Naive thymus-derived CD8-positive, alpha-beta T cell (primary cell): Measurements from ENCODE around the gene OR6V1. TPM values are rescaled to one million over a fixed set of nuclear protein-coding genes. Genes with fewer than 3 reads are reported as not detected.
"Not testable (repeated sequence)": the region's sequence is repeated elsewhere in the genome, so short reads cannot be mapped to it uniquely, and the experiment has no call there.

ENCODE experiments used
- ATAC-seq, 2 donors: fragments of 150-1000 bp; cut with Tn5 transposase in 1 of 2; sonication (Bioruptor Pico), chemical (Tn5 transposase) in 1 of 2; 1 replicate in 1 of 2; 2 replicates in 1 of 2; pipeline ENCODE4 v1.10.0; 2021; ENCODE audit warnings: mild to moderate bottlenecking in 2 of 2, moderate library complexity in 2 of 2
- POLR2A ChIA-PET: fragments of 350-600 bp; sonication (Branson Sonifier 250); formaldehyde crosslinking; loops from one replicate; lab custom pipeline; 2021; ENCODE audit warnings: antibody characterized with exemption; lab: Charles Lee
- DNase-seq, 10 donors: peaks; one replicate each; pipeline versions ENCODE4 v3.0.0 to v3.0.0-alpha.2; 2020 to 2022
- H3K27ac Mint-ChIP-seq, 10 donors: one replicate each; pipeline ENCODE4 v1.8.0; 2020 to 2022; ENCODE audit warnings: mild to moderate bottlenecking in 10 of 10, mixed read lengths in 10 of 10, moderate library complexity in 4 of 10, inconsistent platforms in 1 of 10
- H3K27me3 Mint-ChIP-seq, 5 donors: one replicate each; pipeline ENCODE4 v1.8.0; 2021 to 2022; ENCODE audit warnings: mixed read lengths in 5 of 5
- H3K36me3 Mint-ChIP-seq, 3 donors: one replicate each; pipeline ENCODE4 v1.8.0; 2020 to 2022; ENCODE audit warnings: mixed read lengths in 3 of 3, mild to moderate bottlenecking in 2 of 3, inconsistent platforms in 1 of 3
- H3K4me1 Mint-ChIP-seq, 4 donors: one replicate each; pipeline ENCODE4 v1.8.0; 2021 to 2022; ENCODE audit warnings: mixed read lengths in 4 of 4
- H3K4me3 Mint-ChIP-seq, 10 donors: one replicate each; pipeline ENCODE4 v1.8.0; 2020 to 2022; ENCODE audit warnings: mild to moderate bottlenecking in 10 of 10, mixed read lengths in 10 of 10, moderate library complexity in 6 of 10, inconsistent platforms in 1 of 10
- H3K9me3 Mint-ChIP-seq, 9 donors: one replicate each; pipeline ENCODE4 v1.8.0; 2020 to 2022; ENCODE audit warnings: mixed read lengths in 9 of 9, mild to moderate bottlenecking in 3 of 9, inconsistent platforms in 1 of 9, moderate library complexity in 1 of 9
- polyA plus RNA-seq, 3 donors: library from polyadenylated mRNA; unstranded; fragments of 300-500 nt; fragmentation: Illumina TruSeq; gene quantifications; one replicate each; pipeline ENCODE4 v1.2.3, GENCODE V29; 2021
- total RNA-seq, 8 experiments: library from RNA in 2 of 8; stranded (reverse) in 2 of 8; gene quantifications; one replicate each; pipeline ENCODE4 v1.2.3 and lab custom pipeline; 2021 to 2026

OR6V1 gene
- total and polyA plus RNA-seq, 5 experiments from 2014 or later = not detected

DNA sequence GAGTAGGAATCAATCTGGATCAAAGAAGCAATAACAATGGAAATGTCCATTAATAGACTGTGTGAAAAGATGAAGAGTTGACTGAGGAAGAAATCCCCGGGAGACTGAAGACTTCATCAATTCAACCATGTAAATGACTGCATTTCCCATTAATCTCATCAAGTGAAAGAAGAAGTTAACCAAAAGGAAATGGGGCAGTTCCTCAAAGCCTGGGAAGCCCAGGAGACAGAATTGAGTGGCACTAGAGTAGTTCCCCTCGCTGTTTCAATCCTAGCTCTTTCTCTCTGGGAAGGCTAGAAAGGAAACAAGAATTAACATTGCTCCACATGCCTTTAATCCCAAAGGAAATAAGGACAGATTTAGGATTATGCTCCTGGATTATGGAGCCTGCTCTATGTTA, 4.8 kb upstream of the OR6V1 start:
- POLR2A ChIA-PET = no interaction called here
- Mint-ChIP-seq H3K27me3 (peaks cover 2 to 13% (median 3%) of the 10 kb centered on the region in 5 donors), H3K36me3 (no peaks in the 10 kb centered on the region), H3K9me3 (no peaks in the 10 kb centered on the region), H3K27ac (no peak overlapping the region), H3K4me3 (no peak overlapping the region), H3K4me1 (peaks cover 0 to 24% (median 0%) of the 10 kb centered on the region in 4 donors)
- DNase-seq (no peak), ATAC-seq (no peak)

DNA sequence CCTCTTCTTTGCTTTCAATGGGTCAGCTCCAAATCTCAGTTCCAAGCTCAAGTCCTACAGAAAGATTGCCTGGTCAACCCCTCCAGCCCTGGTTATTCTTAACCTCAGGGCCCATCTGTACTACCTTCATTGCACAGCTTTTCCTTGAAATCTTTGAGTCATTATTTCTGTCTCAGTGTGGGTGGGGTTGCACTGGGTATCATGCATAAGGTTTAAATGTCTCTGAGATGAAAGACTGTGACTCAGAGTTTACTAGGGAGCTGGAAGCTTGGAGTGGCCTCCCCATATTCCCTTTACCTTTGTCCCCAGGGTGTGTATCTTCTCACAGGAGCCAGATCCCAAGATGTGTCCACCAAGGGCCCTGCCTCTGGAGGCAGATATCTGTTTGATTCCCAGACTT, 3.3 kb upstream of the OR6V1 start:
- H3K27me3 Mint-ChIP-seq = peaks cover 0 to 16% (median 2%) of the 10 kb centered on the region in 5 donors
- H3K4me1 Mint-ChIP-seq = peaks cover 0 to 24% (median 0%) of the 10 kb centered on the region in 4 donors
- POLR2A ChIA-PET = no interaction called here
- H3K4me3 Mint-ChIP-seq = no peak overlapping the region
- H3K9me3 Mint-ChIP-seq = no peaks in the 10 kb centered on the region
- H3K36me3 Mint-ChIP-seq = no peaks in the 10 kb centered on the region
- H3K27ac Mint-ChIP-seq = no peak overlapping the region
- ATAC-seq (no peak), DNase-seq (no peak)

DNA sequence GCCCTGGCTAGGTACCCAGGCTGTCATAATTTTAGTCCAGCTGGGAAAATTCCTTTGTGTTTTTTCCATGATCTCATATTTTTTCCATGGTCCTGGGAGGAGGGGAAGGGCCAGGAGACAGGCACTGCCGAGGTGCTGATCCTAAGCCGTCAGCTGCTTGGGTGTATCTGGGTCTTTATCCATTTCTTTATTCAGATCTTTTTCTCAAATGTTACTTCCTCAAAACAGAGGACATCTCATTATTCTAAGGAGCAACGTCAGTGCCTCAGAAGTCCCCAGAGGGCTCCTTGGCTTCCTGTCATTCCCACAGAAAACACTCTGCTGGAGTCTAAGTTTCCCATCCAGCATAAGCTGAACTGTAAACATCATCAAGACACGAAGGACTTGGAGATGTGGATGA, 2.8 kb upstream of the OR6V1 start:
- Mint-ChIP-seq H3K4me1 (peaks cover 0 to 24% (median 0%) of the 10 kb centered on the region in 4 donors), H3K4me3 (no peak overlapping the region), H3K27me3 (peaks cover 0 to 16% (median 2%) of the 10 kb centered on the region in 5 donors), H3K9me3 (no peaks in the 10 kb centered on the region), H3K27ac (no peak overlapping the region), H3K36me3 (no peaks in the 10 kb centered on the region)
- no peak for ATAC-seq
- POLR2A ChIA-PET = no interaction called here
- DNase-seq = no peak

DNA sequence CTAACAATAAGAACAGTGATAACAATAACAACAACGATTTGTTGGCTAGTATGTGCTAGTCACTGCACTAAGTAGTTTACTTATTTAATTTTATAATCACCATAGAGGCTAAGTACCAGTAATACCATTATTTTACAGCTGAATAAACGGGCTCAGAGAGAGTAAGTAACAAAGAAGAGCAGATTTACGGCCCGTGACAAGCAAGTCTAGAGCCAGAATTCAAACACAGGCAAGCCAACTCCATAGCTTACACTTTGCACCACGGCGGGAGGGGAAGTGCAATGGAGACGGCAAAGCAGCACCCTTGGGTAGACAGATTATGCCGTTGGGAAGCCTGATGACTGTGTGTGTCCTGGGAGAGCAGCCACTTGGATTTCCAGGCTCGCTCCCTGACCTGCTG, 1.2 kb upstream of the OR6V1 start:
- H3K9me3 Mint-ChIP-seq = no peaks in the 10 kb centered on the region
- H3K27ac Mint-ChIP-seq = no peak overlapping the region
- no peak overlapping the region for H3K4me3 Mint-ChIP-seq

DNA sequence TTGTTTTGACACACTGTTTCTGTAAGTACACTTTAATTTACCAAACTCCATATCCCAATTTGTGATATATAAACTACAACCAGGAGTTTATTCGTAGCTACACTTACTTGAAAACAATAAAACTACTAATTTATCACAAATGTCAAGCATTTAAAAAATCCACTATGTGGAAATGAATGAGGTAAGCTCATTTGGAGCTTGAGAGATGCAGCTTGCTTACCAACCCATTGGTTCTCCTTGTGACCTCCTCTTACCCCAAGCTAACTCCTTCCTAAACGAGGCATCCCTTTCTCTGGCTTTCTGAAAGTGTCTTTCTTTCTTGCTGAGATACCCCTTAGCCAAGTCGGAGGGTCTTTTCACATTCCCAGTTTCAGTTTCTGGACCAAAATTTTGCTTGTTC, 2.5 kb downstream of the OR6V1 start:
- H3K27me3 Mint-ChIP-seq = peaks cover 0 to 16% (median 3%) of the 10 kb centered on the region in 5 donors
- no peaks in the 10 kb centered on the region for H3K36me3 Mint-ChIP-seq
- H3K9me3 Mint-ChIP-seq = no peaks in the 10 kb centered on the region
- ATAC-seq (no peak), DNase-seq (no peak)
- peaks cover 0 to 5% (median 0%) of the 10 kb centered on the region in 4 donors for H3K4me1 Mint-ChIP-seq
- no peak overlapping the region for H3K27ac Mint-ChIP-seq
- H3K4me3 Mint-ChIP-seq = no peak overlapping the region
- POLR2A ChIA-PET = no interaction called here

More for the DNA sequence above, 1.2 kb upstream of the OR6V1 start:
- Mint-ChIP-seq H3K36me3 (no peaks in the 10 kb centered on the region), H3K27me3 (peaks cover 0 to 16% (median 1%) of the 10 kb centered on the region in 5 donors), H3K4me1 (peaks cover 0 to 24% (median 0%) of the 10 kb centered on the region in 4 donors)
- ATAC-seq (no peak), DNase-seq (no peak)
- POLR2A ChIA-PET = no interaction called here

DNA sequence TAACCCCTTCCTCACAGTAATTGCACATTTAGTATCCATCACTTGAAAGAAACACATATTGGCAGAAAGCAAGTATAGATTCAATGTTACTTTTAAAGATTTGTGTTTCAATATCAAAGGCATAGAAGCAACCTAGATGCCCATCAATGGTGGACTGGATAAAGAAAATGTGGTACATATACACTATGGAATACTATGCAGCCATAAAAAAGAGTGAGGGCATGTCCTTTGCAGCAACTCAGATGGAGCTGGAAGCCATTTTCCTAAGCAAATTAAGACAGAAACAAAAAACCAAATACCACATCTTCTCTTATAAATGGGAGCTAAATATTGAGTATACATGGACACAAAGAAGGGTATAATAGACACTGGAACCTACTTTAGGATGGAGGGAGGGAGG, 3.6 kb downstream of the OR6V1 start:
- no peaks in the 10 kb centered on the region for H3K9me3 Mint-ChIP-seq
- no peak overlapping the region for H3K27ac Mint-ChIP-seq
- peaks cover 0 to 1% (median 0%) of the 10 kb centered on the region in 4 donors for H3K4me1 Mint-ChIP-seq
- no peaks in the 10 kb centered on the region for H3K36me3 Mint-ChIP-seq
- ATAC-seq = no peak
- POLR2A ChIA-PET = no interaction called here
- H3K27me3 Mint-ChIP-seq = peaks cover 0 to 16% (median 3%) of the 10 kb centered on the region in 5 donors
- no peak overlapping the region for H3K4me3 Mint-ChIP-seq
- DNase-seq = no peak

DNA sequence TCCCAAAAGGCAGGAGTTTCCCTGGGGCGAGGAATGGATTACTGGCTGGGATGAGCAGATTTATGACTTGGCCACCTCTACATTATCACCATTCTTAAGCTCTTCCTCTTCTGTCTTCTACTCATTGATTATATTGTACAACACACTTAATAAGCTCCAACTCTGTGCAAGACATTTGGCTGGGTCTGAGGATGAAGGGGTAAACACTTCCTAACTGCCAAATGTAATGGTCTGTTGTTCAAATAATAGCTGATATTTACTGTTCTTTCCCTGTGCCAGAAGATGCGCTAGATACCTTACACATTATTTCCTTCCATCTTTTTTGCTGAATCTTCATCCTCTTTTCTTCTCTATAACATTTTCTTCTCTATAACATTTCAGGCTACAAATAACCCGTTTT, 11.6 kb downstream of the OR6V1 start:
- POLR2A ChIA-PET = no interaction called here
- Mint-ChIP-seq H3K9me3 (no peaks in the 10 kb centered on the region), H3K36me3 (no peaks in the 10 kb centered on the region), H3K27me3 (peaks cover 0 to 12% (median 2%) of the 10 kb centered on the region in 5 donors), H3K4me1 (no peaks in the 10 kb centered on the region), H3K27ac (no peak overlapping the region), H3K4me3 (no peak overlapping the region)
- DNase-seq (no peak), ATAC-seq (no peak)

DNA sequence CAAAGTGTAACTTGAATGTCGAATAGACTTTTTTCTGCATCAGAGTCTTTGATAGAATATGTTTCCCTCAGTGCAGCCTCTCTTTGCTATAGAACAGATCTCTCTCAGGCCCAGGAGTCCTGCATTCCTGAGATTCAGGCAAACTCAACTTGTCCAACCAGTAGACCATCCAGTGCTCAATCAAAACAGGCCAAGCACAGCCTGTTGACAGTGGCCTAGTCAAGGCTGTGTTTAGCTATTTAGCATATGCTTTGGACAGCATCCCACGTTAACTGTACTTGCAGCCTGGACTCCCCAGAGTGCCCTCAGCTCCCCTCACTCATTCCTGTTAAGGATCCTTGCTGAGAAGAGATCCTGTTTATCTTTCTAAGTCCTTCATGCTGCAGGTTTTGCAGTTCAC, 16.3 kb downstream of the OR6V1 start:
- Mint-ChIP-seq H3K27me3 (peaks cover 2 to 17% (median 14%) of the 10 kb centered on the region in 5 donors), H3K4me1 (no peaks in the 10 kb centered on the region), H3K9me3 (peaks cover 0 to 2% (median 0%) of the 10 kb centered on the region in 9 donors), H3K27ac (no peak overlapping the region), H3K36me3 (no peaks in the 10 kb centered on the region), H3K4me3 (no peak overlapping the region)
- ATAC-seq (no peak), DNase-seq (no peak)
- POLR2A ChIA-PET = no interaction called here

DNA sequence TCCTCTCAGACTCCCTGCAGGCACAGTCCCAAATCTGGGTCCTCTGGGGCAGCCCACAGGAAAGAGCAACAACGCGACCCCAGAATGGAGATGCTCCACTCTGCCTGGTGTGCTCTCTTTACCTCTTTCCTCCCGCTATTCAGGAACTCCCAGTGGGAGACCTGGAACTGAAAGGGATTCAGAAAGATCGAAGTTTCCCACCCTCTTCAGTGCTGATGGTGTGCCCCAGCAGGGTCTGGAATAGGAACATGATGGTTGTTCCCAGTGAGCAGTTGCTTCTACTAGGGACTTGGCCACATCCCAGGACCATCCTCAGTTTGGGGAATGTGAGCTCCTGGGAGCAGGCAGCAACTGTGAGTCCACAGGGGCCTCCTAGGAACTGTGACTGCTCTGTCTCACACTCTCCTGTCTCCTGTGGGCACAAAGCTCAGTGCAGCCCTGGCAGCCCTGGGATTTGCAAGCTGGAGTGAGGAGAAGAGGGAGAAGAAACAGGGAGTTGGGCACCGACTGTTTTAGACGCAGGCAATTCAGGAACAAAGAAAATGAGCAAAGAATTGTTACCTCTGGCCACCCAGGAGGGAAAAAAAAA, 17.9 kb downstream of the OR6V1 start:
- no peak for ATAC-seq
- Mint-ChIP-seq H3K9me3 (peaks cover 0 to 2% (median 0%) of the 10 kb centered on the region in 9 donors), H3K27me3 (peaks cover 4 to 26% (median 15%) of the 10 kb centered on the region in 5 donors)

DNA sequence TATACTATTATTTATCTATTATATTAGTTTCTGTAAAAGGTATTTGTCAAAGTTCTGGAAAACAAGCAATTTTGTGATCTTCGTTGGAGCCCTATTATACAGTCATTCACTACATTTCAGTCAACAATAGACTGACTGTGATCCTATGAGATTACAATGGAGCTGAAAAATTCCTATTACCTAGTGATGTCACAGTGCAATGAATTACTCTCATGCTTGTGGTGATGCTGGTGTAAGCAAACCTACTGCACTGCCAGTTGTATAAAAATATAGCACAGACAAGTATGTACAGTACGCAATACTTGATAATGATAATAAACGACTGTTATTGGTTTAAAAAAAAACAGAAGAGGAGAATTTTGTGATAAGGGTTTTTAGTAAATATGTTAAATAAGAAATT, 21.4 kb downstream of the OR6V1 start:
- peaks cover 0 to 7% (median 0%) of the 10 kb centered on the region in 9 donors for H3K9me3 Mint-ChIP-seq
- H3K27ac Mint-ChIP-seq = no peak overlapping the region
- POLR2A ChIA-PET = no interaction called here
- H3K27me3 Mint-ChIP-seq = peaks cover 7 to 37% (median 18%) of the 10 kb centered on the region in 5 donors
- peaks cover 2 to 7% (median 2%) of the 10 kb centered on the region in 3 donors for H3K36me3 Mint-ChIP-seq
- no peak for DNase-seq
- no peak overlapping the region for H3K4me3 Mint-ChIP-seq
- ATAC-seq = no peak
- H3K4me1 Mint-ChIP-seq = no peaks in the 10 kb centered on the region

More for the DNA sequence above, 17.9 kb downstream of the OR6V1 start:
- POLR2A ChIA-PET = no interaction called here
- Mint-ChIP-seq H3K27ac (no peak overlapping the region), H3K36me3 (no peaks in the 10 kb centered on the region), H3K4me3 (no peak overlapping the region), H3K4me1 (no peaks in the 10 kb centered on the region)
- DNase-seq = no peak

DNA sequence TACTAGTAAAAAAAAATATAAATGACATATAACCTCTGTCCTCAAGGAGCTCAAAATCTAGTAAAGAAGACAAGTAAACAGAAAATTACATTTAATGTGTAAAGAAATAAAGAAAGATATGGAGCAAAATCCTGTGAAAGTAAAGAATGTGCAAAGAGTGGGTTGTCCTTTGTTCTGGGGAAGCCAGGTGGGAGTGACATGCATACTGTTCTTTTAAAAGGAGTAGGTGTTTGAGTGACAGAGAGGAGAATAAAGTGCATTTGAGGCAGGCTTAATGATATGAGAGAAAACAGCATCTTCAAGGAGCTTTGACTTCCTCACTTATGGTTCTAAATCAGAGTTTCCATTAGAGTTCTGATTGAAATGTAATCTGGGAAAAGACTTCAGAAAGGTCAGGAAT, 22.0 kb downstream of the OR6V1 start:
- ATAC-seq (no peak), DNase-seq (no peak)
- H3K9me3 Mint-ChIP-seq = peaks cover 0 to 9% (median 0%) of the 10 kb centered on the region in 9 donors
- H3K27ac Mint-ChIP-seq = no peak overlapping the region
- H3K4me1 Mint-ChIP-seq = no peaks in the 10 kb centered on the region
- no peak overlapping the region for H3K4me3 Mint-ChIP-seq
- H3K27me3 Mint-ChIP-seq = peaks cover 7 to 37% (median 18%) of the 10 kb centered on the region in 5 donors
- POLR2A ChIA-PET = no interaction called here
- H3K36me3 Mint-ChIP-seq = peaks cover 2 to 8% (median 7%) of the 10 kb centered on the region in 3 donors

DNA sequence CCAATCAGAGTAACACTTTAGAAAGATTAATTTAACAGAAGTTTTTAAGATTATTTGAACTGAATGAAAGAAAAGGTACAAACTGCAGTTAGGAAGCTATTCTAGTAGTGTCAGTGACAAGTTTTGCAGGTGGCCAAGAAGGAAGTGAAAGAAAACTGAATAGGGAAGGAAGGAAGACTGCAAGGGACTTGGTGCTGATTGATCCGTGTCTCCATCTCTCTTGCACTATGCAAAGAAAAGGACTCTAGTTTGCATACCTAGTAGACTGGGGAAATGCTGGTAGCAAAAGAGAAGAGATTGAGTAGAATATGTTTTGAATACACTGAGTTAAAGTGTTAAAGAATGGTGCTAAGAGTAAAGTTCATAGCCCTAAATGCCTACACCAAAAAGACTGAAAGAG, 33.0 kb downstream of the OR6V1 start:
- ATAC-seq = no peak
- H3K4me1 Mint-ChIP-seq = peaks cover 0 to 23% (median under 1%) of the 10 kb centered on the region in 4 donors
- POLR2A ChIA-PET = no interaction called here
- DNase-seq = no peak
- H3K9me3 Mint-ChIP-seq = peaks cover 4 to 42% (median 28%) of the 10 kb centered on the region in 9 donors
- H3K36me3 Mint-ChIP-seq = peaks cover 0 to 10% (median 7%) of the 10 kb centered on the region in 3 donors
- peak overlapping the region in 1 of 10 donors; percentile 55 for H3K4me3 Mint-ChIP-seq
- no peak overlapping the region for H3K27ac Mint-ChIP-seq
- H3K27me3 Mint-ChIP-seq = peaks cover 7 to 43% (median 14%) of the 10 kb centered on the region in 5 donors

DNA sequence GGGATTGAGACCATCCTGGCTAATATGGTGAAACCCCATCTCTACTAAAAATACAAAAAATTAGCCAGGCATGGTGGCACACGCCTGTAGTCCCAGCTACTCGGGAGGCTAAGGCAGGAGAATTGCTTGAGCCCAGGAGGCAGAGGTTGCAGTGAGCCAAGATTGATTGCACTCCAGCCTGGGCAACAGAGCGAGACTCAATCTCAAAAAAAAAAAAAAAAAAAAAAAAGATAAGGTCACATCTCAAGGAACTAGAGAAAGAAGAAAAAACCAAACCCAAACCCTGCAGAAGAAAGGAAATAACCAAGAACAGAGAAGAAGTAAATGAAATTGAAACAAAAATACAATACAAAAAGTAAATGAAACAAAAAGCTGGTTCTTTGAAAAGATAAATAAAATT, 33.5 kb downstream of the OR6V1 start:
- DNase-seq, POLR2A ChIA-PET: not testable (repeated sequence)

More for the DNA sequence above, 33.5 kb downstream of the OR6V1 start:
- Mint-ChIP-seq H3K4me3 (peak overlapping the region in 1 of 10 donors; percentile 55), H3K27me3 (peaks cover 6 to 43% (median 14%) of the 10 kb centered on the region in 5 donors), H3K9me3 (peaks cover 4 to 43% (median 28%) of the 10 kb centered on the region in 9 donors), H3K4me1 (peaks cover 0 to 23% (median under 1%) of the 10 kb centered on the region in 4 donors)
- not testable (repeated sequence) for H3K27ac Mint-ChIP-seq, H3K36me3 Mint-ChIP-seq, ATAC-seq
